GM21360 (cell line): ENCODE measurements around the gene CRIM1.

ENCODE experiments used
- ATAC-seq: cut with Tn5 transposase; IDR thresholded peaks from one replicate; pipeline ENCODE4 v1.9.1; 2021; ENCODE audit warnings: mild to moderate bottlenecking, moderate library complexity; ENCODE audit not compliant: unreplicated experiment

The CRIM1 gene

DNA sequence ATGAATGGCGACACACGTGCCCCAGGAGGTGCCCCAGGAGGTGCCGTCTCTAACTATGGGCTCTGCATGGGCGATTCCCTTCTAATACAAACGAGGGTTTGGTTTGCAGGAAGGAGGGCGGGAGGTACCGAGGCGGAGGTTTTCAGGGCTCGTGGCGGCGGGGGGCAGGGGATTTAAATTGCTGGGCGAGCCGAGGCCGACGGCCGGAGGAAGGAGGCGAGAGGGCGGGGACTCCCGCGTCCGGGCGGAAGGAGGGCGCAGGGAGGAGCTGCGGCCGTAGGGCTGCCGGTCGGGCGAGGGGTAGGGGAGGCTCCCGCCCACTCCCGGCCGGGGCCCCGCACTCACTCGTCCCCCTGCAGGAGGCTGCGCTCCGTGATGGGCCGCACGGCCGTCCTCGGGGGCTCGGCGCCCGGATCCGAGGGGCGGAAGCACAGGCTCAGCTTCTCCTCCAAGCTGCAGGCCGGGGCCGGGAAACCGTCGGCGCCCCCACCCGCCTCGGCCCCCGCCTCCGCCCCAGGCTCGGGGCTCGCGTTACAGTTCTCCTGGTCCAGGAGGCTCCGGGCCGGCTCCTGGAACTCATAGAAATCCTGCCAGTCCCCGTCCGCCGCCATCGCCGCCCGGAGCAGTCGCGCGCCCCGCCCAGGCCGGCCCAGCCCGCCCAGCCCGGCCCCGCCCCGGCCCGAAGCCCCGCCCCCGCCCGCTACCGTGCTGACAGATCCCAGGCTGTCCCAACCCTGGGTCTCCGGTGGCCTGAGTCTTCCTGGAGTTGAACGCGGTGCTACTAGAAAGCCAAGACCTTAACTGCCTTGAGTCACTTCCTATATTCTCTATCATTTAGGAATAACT lies 242.2 kb downstream of the CRIM1 start, which contains the start of gene FEZ2:
TSS of gene FEZ2 (minus strand) at position 637 of the 846 bp plus-strand sequence. CDS start at position 611, 26 bp downstream.
- ATAC-seq = peak; percentile 98
